ENCODE data around the gene AGAP3. TPM values are rescaled to one million over a fixed set of nuclear protein-coding genes. Genes with fewer than 3 reads are reported as not detected.

Gene AGAP3
- polyA plus RNA-seq, 1 donor: 65.0 TPM

DNA sequence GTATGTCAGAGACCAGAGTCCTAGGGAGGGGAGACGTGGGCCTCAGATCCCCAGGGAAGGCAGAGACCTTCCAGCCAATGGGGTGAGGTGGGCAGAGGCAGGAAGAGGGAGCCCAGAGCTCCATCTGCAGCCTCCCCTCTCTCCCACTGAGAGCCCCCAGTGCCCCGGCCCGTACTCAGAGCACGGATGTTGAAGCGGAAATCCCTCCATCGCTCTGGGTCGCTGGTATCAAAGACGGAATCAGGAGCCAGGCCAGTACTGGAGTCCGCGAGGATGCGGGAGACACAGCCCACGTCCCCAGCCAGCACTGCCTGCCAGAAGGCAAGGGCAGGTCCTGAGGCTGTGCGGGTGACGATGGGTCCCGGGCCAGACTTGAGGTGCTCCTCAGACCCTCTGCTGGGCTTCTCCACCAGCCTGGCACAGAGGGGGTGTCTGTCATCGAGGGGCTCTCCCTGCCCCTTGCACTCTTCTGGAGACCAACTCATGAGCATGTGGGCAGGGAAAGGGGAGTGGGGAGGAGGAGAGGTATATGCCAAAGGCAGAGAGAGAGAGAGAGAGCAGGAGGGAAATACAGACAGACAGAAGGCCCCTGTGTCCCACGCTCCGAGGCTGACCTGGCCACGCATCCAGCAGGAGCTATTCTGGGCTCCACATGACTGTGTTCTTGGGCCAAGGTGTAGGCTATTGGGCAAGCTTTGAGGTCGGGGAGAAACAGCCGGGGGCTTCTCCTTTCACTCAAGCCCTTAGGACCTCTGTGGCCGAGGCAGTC lies 100.5 kb downstream of the AGAP3 start, which contains the start of gene ASB10:
Gene ASB10 (minus strand): TSS at position 611 of the 769 bp plus-strand sequence. CDS start 120 bp downstream, at position 491.
- DNase-seq: no peak

DNA sequence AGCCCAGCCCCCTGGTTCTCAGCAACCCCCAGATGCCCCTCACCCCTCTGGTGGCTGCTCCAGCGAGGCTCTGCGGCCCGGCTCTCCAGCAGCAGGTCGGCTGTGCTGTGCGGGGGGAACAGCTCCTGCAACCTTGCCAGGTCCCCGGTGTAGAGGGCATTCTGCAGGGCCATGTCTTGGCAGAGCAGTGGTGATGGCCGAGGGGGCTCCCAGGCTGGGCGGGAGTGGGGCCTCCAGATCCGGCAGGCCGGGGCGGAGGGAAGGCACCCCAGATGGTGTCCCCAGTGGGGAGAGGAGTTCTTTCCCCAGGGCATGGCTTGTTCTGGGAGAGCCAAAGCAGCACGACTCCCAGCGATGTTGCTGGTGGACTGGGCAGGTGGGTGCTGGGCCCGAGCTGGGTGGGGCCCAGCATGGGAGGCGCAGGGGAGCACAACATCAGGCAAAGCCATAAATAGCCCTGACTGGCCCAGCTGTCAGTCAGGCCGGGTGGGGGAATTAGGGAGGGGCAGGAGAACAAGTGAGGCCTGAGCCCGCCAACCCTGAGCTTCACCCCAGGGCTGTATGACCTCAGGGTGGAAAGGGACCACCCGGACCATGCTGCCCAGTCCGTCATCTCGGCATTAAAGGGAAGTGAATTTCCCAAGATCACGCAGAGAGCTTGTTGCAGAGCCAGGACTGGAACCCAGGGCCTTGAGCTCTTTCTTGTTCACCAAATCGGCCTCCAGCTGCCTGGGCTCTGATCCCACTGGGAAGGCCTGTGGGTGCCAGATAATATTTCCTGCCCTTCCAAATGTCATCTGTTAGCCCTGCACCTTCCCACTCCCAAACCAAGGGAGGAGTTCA lies 101.4 kb downstream of the AGAP3 start:
- DNase-seq: no peak

DNA sequence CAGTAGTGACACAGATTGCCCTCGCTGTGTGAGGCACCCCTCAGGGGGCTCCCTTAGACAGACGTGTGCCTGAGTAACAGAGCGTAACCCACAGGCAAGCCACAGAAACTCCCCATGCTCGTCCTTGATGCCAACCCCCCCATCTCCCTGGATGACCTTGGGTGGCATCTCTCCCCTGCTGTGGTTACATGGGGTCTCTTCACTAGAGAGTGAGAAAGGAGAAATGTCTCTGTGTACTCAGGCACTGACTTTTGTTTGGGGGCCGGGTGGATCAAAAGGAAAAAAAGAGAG lies 101.9 kb downstream of the AGAP3 start:
- DNase-seq: no peak

GRCh38 chr7:151189038-151189437 lies 102.8 kb downstream of the AGAP3 start:
- no peak for DNase-seq

GRCh38 chr7:151191544-151191943 lies 105.3 kb downstream of the AGAP3 start:
- DNase-seq: no peak

DNA sequence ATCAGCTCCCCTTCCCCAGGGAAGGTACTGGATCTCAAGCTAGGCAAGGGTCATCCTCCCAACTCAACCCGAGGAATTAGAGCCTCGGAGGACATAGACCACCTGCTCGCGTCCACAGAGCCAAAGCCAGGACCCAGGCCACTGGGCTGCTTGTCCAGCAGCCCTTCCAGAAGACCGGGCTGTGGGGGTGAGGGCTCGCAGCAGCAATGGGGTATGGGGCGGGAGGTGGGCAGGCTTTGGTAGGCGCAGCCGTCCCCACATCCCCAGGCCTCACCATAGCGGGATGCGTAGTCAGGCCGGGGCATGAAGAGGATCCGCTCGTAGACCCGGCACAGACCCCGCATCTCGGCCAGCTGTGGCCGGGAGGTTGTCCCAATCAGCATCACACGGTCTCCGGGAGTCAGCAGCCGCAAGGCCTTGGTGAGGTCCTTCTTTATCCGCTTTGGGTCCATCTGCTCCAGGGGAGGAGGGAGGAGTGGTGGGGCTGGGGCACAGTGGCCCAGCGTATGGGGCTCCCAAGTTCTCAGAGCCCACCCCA lies 105.8 kb downstream of the AGAP3 start:
- no peak for DNase-seq

- no peak for DNase-seq
Observed at GRCh38 chr7:151193203-151193978, 107.1 kb downstream of the AGAP3 start.

Other genes with a start within 250 kb of the AGAP3 start
- 54.2 TPM for gene AOC1, start 234.0 kb upstream of the AGAP3 start, polyA plus RNA-seq (ENCODE audit: insufficient read length)
- 13.1 TPM for gene KCNH2, start 108.2 kb upstream of the AGAP3 start, polyA plus RNA-seq (ENCODE audit: insufficient read length)
- gene NOS3, start 95.5 kb upstream of the AGAP3 start, polyA plus RNA-seq (ENCODE audit: insufficient read length): 8.7 TPM
- 3.0 TPM for gene ATG9B, start 62.0 kb upstream of the AGAP3 start, polyA plus RNA-seq (ENCODE audit: insufficient read length)
- 28.4 TPM for gene ABCB8, start 58.0 kb upstream of the AGAP3 start, polyA plus RNA-seq (ENCODE audit: insufficient read length)
- gene ASIC3, start 37.9 kb upstream of the AGAP3 start, polyA plus RNA-seq (ENCODE audit: insufficient read length): 2.3 TPM
- 17.8 TPM for gene CDK5, start 28.6 kb upstream of the AGAP3 start, polyA plus RNA-seq (ENCODE audit: insufficient read length)
- gene SLC4A2, start 26.9 kb upstream of the AGAP3 start, polyA plus RNA-seq (ENCODE audit: insufficient read length): 84.4 TPM
- 47.8 TPM for gene FASTK, start 5.7 kb upstream of the AGAP3 start, polyA plus RNA-seq (ENCODE audit: insufficient read length)
- 19.7 TPM for gene TMUB1, start 3.0 kb upstream of the AGAP3 start, polyA plus RNA-seq (ENCODE audit: insufficient read length)
- 0.22 TPM for gene GBX1, start 81.2 kb downstream of the AGAP3 start, polyA plus RNA-seq (ENCODE audit: insufficient read length)
- gene ASB10, start 100.8 kb downstream of the AGAP3 start, polyA plus RNA-seq (ENCODE audit: insufficient read length): not detected
- not detected for gene H2BK1, start 124.0 kb downstream of the AGAP3 start, polyA plus RNA-seq (ENCODE audit: insufficient read length)
- 24.6 TPM for gene ABCF2, start 140.7 kb downstream of the AGAP3 start, polyA plus RNA-seq (ENCODE audit: insufficient read length)
- 21.2 TPM for gene CHPF2, start 146.0 kb downstream of the AGAP3 start, polyA plus RNA-seq (ENCODE audit: insufficient read length)
- gene SMARCD3, start 162.2 kb downstream of the AGAP3 start, polyA plus RNA-seq (ENCODE audit: insufficient read length): 80.6 TPM

Data from left kidney (tissue), 2 donors.